ENCODE results near the gene GLIS2.

The GLIS2 gene

DNA sequence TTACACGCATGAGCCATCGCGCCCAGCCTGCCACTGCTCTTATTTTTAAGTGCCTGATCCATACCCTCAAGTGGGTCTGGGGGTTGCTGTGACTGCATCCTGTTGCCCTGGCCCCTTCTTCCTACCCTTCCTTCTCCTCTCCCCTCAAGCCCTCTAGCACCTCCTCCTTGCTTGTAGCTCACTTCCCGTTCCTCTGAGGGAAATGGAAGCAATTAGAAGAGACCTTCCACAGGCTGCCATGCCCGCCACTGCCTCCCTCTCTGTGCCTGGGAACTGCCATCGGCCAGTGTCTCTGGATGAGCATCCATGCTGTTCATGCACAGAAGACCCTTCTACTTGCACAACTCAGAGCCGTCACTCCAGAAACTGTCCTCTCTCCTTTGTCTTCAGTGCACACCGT, 32.4 kb upstream of the GLIS2 start:
- TF ChIP-seq, protein P1, sequence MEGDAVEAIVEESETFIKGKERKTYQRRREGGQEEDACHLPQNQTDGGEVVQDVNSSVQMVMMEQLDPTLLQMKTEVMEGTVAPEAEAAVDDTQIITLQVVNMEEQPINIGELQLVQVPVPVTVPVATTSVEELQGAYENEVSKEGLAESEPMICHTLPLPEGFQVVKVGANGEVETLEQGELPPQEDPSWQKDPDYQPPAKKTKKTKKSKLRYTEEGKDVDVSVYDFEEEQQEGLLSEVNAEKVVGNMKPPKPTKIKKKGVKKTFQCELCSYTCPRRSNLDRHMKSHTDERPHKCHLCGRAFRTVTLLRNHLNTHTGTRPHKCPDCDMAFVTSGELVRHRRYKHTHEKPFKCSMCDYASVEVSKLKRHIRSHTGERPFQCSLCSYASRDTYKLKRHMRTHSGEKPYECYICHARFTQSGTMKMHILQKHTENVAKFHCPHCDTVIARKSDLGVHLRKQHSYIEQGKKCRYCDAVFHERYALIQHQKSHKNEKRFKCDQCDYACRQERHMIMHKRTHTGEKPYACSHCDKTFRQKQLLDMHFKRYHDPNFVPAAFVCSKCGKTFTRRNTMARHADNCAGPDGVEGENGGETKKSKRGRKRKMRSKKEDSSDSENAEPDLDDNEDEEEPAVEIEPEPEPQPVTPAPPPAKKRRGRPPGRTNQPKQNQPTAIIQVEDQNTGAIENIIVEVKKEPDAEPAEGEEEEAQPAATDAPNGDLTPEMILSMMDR (IDR thresholded peaks at IDR 0.05; ENCODE audit: unreplicated experiment in 3 of 3) = no peak
- Mint-ChIP-seq H3K9me3 (peaks cover 4% of the 10 kb centered on the region), H3K4me3 (no peak overlapping the region), H3K4me1 (peaks cover 5% of the 10 kb centered on the region), H3K27me3 (ENCODE audit: low read depth) (no peaks in the 10 kb centered on the region), H3K27ac (no peak overlapping the region), H3K36me3 (ENCODE audit: low read depth) (no peaks in the 10 kb centered on the region)

GRCh38 chr16:4283939-4284338, 31.9 kb upstream of the GLIS2 start:
- Mint-ChIP-seq H3K27ac (no peak overlapping the region), H3K36me3 (ENCODE audit: low read depth) (no peaks in the 10 kb centered on the region), H3K4me3 (no peak overlapping the region), H3K27me3 (ENCODE audit: low read depth) (no peaks in the 10 kb centered on the region), H3K9me3 (peaks cover 4% of the 10 kb centered on the region), H3K4me1 (peaks cover 5% of the 10 kb centered on the region)
- TF ChIP-seq, protein P1 (IDR thresholded peaks at IDR 0.05; ENCODE audit: unreplicated experiment in 3 of 3) = no peak

- Mint-ChIP-seq H3K36me3 (ENCODE audit: low read depth) (no peaks in the 10 kb centered on the region), H3K27me3 (ENCODE audit: low read depth) (no peaks in the 10 kb centered on the region), H3K9me3 (peaks cover 4% of the 10 kb centered on the region), H3K27ac (no peak overlapping the region), H3K4me1 (peaks cover 5% of the 10 kb centered on the region), H3K4me3 (no peak overlapping the region)
- TF ChIP-seq, protein P1 (IDR thresholded peaks at IDR 0.05; ENCODE audit: unreplicated experiment in 3 of 3) = no peak
Observed at GRCh38 chr16:4285167-4285566, 30.7 kb upstream of the GLIS2 start.

DNA sequence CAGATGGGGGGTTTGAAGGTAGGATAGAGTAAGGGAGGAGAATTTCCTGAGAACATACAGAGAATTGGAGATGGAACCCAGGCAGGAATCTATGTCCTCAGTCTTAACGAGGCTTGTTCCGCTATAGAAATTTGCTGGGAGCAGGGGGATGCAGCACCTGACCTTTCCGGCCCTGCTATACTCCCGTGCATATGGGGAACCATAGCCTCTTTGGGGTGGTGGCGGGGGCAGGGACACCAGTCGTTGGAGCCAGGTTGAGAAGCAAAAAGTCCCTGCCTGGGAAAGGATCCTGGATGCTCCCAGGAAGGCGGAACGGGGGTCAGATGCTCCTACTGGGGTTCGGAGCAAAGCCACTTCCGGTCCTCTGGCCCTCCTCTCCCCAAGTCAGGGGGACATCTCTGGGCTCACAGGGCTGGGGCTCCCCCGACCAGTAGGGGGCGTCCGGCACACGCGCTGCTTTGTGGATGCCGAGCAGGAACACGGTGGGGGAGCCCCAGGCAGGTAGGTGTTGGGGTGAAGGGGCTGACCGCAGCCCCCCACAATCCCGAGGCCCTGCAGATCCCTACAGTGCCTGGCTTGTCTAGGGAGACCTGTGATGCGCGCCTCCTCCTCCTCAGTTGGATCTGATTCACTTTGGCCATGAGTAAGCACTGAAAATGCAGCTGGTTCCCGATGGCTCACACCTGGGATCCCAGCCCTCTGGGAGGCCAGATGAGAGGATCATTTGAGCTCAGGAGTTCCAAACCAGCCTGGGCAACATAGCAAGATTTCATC, 27.5 kb upstream of the GLIS2 start:
- Mint-ChIP-seq H3K4me1 (peaks cover 29% of the 10 kb centered on the region), H3K27ac (peak overlapping the region; percentile 12 to 53 (median 22)), H3K36me3 (ENCODE audit: low read depth) (no peaks in the 10 kb centered on the region), H3K9me3 (no peaks in the 10 kb centered on the region), H3K27me3 (ENCODE audit: low read depth) (no peaks in the 10 kb centered on the region), H3K4me3 (no peak overlapping the region)
- TF ChIP-seq, protein P1 (IDR thresholded peaks at IDR 0.05; ENCODE audit: unreplicated experiment in 3 of 3) = peak; percentile 79 to 93 (median 85)

- Mint-ChIP-seq H3K4me3 (no peak overlapping the region), H3K36me3 (ENCODE audit: low read depth) (no peaks in the 10 kb centered on the region), H3K4me1 (peaks cover 42% of the 10 kb centered on the region), H3K27ac (peak overlapping the region; percentile 44 to 51 (median 49)), H3K27me3 (ENCODE audit: low read depth) (no peaks in the 10 kb centered on the region), H3K9me3 (no peaks in the 10 kb centered on the region)
- TF ChIP-seq, protein P1 (IDR thresholded peaks at IDR 0.05; ENCODE audit: unreplicated experiment in 3 of 3) = peak in 2 of 3 experiments; percentile 6 to 26
Observed at GRCh38 chr16:4290236-4290830, 25.5 kb upstream of the GLIS2 start.
